ENCODE results near the gene NCR3LG1. TPM values are rescaled to one million over a fixed set of nuclear protein-coding genes. Genes with fewer than 3 reads are reported as not detected.
A peak's percentile ranks its signal among the peaks of the same experiment; 100 is the strongest.

Gene NCR3LG1
- total and polyA plus RNA-seq, 4 donors, result 0.94 to 5.8 (median 2.2) TPM

- ATAC-seq (ENCODE audit: insufficient read depth, low FRiP score), result no peak
- Histone ChIP-seq H3K9me3 (ENCODE audit: control insufficient read depth in 4 of 4, insufficient read depth in 3 of 4, low read length in 3 of 4) (peaks cover 0 to under 1% (median 0%) of the 10 kb centered on the region in 4 donors), H3K4me1 (ENCODE audit: control insufficient read depth in 5 of 5, insufficient read depth in 5 of 5, low read length in 5 of 5) (peaks cover 0 to 12% (median 0%) of the 10 kb centered on the region in 5 donors), H3K36me3 (ENCODE audit: control insufficient read depth in 4 of 4, insufficient read depth in 4 of 4, low read length in 4 of 4) (peaks cover 0 to 3% (median 0%) of the 10 kb centered on the region in 4 donors), H3K9ac (ENCODE audit: insufficient read depth in 1 of 2, low read length in 2 of 2) (no peak overlapping the region), H3K27me3 (ENCODE audit: control insufficient read depth in 3 of 3, insufficient read depth in 3 of 3, low read length in 2 of 3) (no peaks in the 10 kb centered on the region), H3K27ac (ENCODE audit: low read depth in 1 of 2, low read length in 1 of 2) (no peak overlapping the region), H3K4me3 (no peak overlapping the region)
- 42 to 75% methylated on average over 1 of the region's 1 CpG for WGBS, 2 donors
- TF ChIP-seq, protein P1, sequence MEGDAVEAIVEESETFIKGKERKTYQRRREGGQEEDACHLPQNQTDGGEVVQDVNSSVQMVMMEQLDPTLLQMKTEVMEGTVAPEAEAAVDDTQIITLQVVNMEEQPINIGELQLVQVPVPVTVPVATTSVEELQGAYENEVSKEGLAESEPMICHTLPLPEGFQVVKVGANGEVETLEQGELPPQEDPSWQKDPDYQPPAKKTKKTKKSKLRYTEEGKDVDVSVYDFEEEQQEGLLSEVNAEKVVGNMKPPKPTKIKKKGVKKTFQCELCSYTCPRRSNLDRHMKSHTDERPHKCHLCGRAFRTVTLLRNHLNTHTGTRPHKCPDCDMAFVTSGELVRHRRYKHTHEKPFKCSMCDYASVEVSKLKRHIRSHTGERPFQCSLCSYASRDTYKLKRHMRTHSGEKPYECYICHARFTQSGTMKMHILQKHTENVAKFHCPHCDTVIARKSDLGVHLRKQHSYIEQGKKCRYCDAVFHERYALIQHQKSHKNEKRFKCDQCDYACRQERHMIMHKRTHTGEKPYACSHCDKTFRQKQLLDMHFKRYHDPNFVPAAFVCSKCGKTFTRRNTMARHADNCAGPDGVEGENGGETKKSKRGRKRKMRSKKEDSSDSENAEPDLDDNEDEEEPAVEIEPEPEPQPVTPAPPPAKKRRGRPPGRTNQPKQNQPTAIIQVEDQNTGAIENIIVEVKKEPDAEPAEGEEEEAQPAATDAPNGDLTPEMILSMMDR (IDR thresholded peaks at IDR 0.05; ENCODE audit: control extremely low read depth, extremely low read depth), result no peak
- DNase-seq, result no peak
These were observed 31.9 kb downstream of the NCR3LG1 start for GRCh38 chr11:17383461-17383860.

- H3K27ac ChIP-seq (ENCODE audit: low read depth in 1 of 2, low read length in 1 of 2), result no peak overlapping the region
- H3K9ac ChIP-seq (ENCODE audit: insufficient read depth in 1 of 2, low read length in 2 of 2), result no peak overlapping the region
- DNase-seq, result peak; percentile 79 to 88 (median 87)
- H3K4me1 ChIP-seq (ENCODE audit: control insufficient read depth in 5 of 5, insufficient read depth in 5 of 5, low read length in 5 of 5), result peaks cover 0 to 12% (median 0%) of the 10 kb centered on the region in 5 donors
- TF ChIP-seq, protein P1 (IDR thresholded peaks at IDR 0.05; ENCODE audit: control extremely low read depth, extremely low read depth), result peak; percentile 85
- no peak for ATAC-seq (ENCODE audit: insufficient read depth, low FRiP score)
- no peaks in the 10 kb centered on the region for H3K9me3 ChIP-seq (ENCODE audit: control insufficient read depth in 4 of 4, insufficient read depth in 3 of 4, low read length in 3 of 4)
- peaks cover 0 to 3% (median 0%) of the 10 kb centered on the region in 4 donors for H3K36me3 ChIP-seq (ENCODE audit: control insufficient read depth in 4 of 4, insufficient read depth in 4 of 4, low read length in 4 of 4)
- H3K27me3 ChIP-seq (ENCODE audit: control insufficient read depth in 3 of 3, insufficient read depth in 3 of 3, low read length in 2 of 3), result no peaks in the 10 kb centered on the region
- no peak overlapping the region for H3K4me3 ChIP-seq
- 49 to 55% methylated on average over 6 of the region's 6 CpGs for WGBS, 2 donors
These were observed 32.5 kb downstream of the NCR3LG1 start for GRCh38 chr11:17384002-17384511.

DNA sequence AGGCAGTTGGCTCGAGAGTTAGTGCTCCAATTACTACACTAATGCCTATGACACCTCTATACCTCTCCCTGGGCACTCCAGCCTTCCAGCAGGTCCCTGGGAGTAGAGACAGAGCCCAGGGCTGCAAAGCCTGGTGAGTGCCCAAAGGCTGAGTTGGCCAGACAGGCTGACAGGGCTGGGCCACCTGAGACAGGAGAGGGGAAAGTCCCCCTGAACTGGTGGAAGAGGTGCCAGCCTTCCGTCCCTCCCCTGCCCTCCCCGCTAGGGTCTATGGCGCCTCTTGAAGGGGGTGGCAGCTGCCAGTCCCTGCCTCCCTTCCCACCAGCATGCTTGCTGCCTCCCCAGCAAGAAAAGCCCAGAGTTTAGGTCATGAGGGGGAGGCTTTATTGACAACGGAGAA is 33.9 kb downstream of the NCR3LG1 start:
- Histone ChIP-seq H3K4me3 (no peak overlapping the region), H3K9me3 (ENCODE audit: control insufficient read depth in 4 of 4, insufficient read depth in 3 of 4, low read length in 3 of 4) (no peaks in the 10 kb centered on the region), H3K4me1 (ENCODE audit: control insufficient read depth in 5 of 5, insufficient read depth in 5 of 5, low read length in 5 of 5) (peaks cover 0 to 12% (median 0%) of the 10 kb centered on the region in 5 donors), H3K9ac (ENCODE audit: insufficient read depth in 1 of 2, low read length in 2 of 2) (no peak overlapping the region), H3K27me3 (ENCODE audit: control insufficient read depth in 3 of 3, insufficient read depth in 3 of 3, low read length in 2 of 3) (peaks cover 0 to 6% (median 3%) of the 10 kb centered on the region in 3 donors), H3K36me3 (ENCODE audit: control insufficient read depth in 4 of 4, insufficient read depth in 4 of 4, low read length in 4 of 4) (no peaks in the 10 kb centered on the region), H3K27ac (ENCODE audit: low read depth in 1 of 2, low read length in 1 of 2) (peak overlapping the region in 1 of 2 donors; percentile 87)
- ATAC-seq (ENCODE audit: insufficient read depth, low FRiP score) (no peak), DNase-seq (no peak)
- WGBS, 2 donors, result 88 to 89% methylated on average over 5 of the region's 5 CpGs
- TF ChIP-seq, protein P1 (IDR thresholded peaks at IDR 0.05; ENCODE audit: control extremely low read depth, extremely low read depth), result no peak

GRCh38 chr11:17385926-17386325 is 34.3 kb downstream of the NCR3LG1 start:
- ATAC-seq (ENCODE audit: insufficient read depth, low FRiP score), result no peak
- Histone ChIP-seq H3K27me3 (ENCODE audit: control insufficient read depth in 3 of 3, insufficient read depth in 3 of 3, low read length in 2 of 3) (peaks cover 0 to 6% (median 4%) of the 10 kb centered on the region in 3 donors), H3K9me3 (ENCODE audit: control insufficient read depth in 4 of 4, insufficient read depth in 3 of 4, low read length in 3 of 4) (no peaks in the 10 kb centered on the region), H3K4me3 (no peak overlapping the region), H3K4me1 (ENCODE audit: control insufficient read depth in 5 of 5, insufficient read depth in 5 of 5, low read length in 5 of 5) (peaks cover 0 to 12% (median 0%) of the 10 kb centered on the region in 5 donors), H3K9ac (ENCODE audit: insufficient read depth in 1 of 2, low read length in 2 of 2) (no peak overlapping the region), H3K36me3 (ENCODE audit: control insufficient read depth in 4 of 4, insufficient read depth in 4 of 4, low read length in 4 of 4) (no peaks in the 10 kb centered on the region), H3K27ac (ENCODE audit: low read depth in 1 of 2, low read length in 1 of 2) (peak overlapping the region in 1 of 2 donors; percentile 87)
- no peak for DNase-seq
- TF ChIP-seq, protein P1 (IDR thresholded peaks at IDR 0.05; ENCODE audit: control extremely low read depth, extremely low read depth), result no peak
- WGBS, 2 donors, result 74 to 80% methylated on average over 6 of the region's 6 CpGs
